ENCODE data around the gene BAG3.
A peak's percentile ranks its signal among the peaks of the same experiment; 100 is the strongest.
"Not testable (repeated sequence)": the region's sequence is repeated elsewhere in the genome, so short reads cannot be mapped to it uniquely, and the experiment has no call there.

BAG3 gene

GRCh38 chr10:119640875-119641526 is 10.2 kb upstream of the BAG3 start:
- no peak for DNase-seq

GRCh38 chr10:119642556-119643111 is 8.5 kb upstream of the BAG3 start:
- peak; percentile 22 for DNase-seq

GRCh38 chr10:119643306-119644204 is 7.6 kb upstream of the BAG3 start:
- no peak for DNase-seq

- DNase-seq: peak; percentile 16
These were observed 6.9 kb upstream of the BAG3 start for GRCh38 chr10:119644205-119644814.

GRCh38 chr10:119644994-119645393 is 6.2 kb upstream of the BAG3 start:
- DNase-seq: no peak

- DNase-seq: no peak
These were observed 1.1 kb upstream of the BAG3 start for GRCh38 chr10:119650062-119650461.

GRCh38 chr10:119651514-119652360 is 557 bp downstream of the BAG3 start:
- peak; percentile 32 for DNase-seq

GRCh38 chr10:119652361-119652730 is 1.2 kb downstream of the BAG3 start:
- peak; percentile 42 for DNase-seq

- DNase-seq: peak; percentile 22
These were observed 2.0 kb downstream of the BAG3 start for GRCh38 chr10:119653209-119653608.

- DNase-seq: no peak
These were observed 2.7 kb downstream of the BAG3 start for GRCh38 chr10:119653916-119654315.

GRCh38 chr10:119654540-119654939 is 3.4 kb downstream of the BAG3 start:
- no peak for DNase-seq

GRCh38 chr10:119655566-119656001 is 4.4 kb downstream of the BAG3 start:
- peak; percentile 68 for DNase-seq

GRCh38 chr10:119656760-119657159 is 5.6 kb downstream of the BAG3 start:
- DNase-seq: no peak

GRCh38 chr10:119657725-119658124 is 6.5 kb downstream of the BAG3 start:
- DNase-seq: no peak

- DNase-seq: peak; percentile 22
These were observed 7.1 kb downstream of the BAG3 start for GRCh38 chr10:119658274-119658673.

- no peak for DNase-seq
These were observed 8.8 kb downstream of the BAG3 start for GRCh38 chr10:119659951-119660350.

- DNase-seq: not testable (repeated sequence)
These were observed 11.0 kb downstream of the BAG3 start for GRCh38 chr10:119662076-119662605.

- peak; percentile 55 for DNase-seq
These were observed 12.9 kb downstream of the BAG3 start for GRCh38 chr10:119663866-119664698.

- DNase-seq: no peak
These were observed 14.9 kb downstream of the BAG3 start for GRCh38 chr10:119665901-119666708.

GRCh38 chr10:119666709-119667004 is 15.5 kb downstream of the BAG3 start:
- no peak for DNase-seq
